ENCODE measurements around the gene UVSSA.

DNA sequence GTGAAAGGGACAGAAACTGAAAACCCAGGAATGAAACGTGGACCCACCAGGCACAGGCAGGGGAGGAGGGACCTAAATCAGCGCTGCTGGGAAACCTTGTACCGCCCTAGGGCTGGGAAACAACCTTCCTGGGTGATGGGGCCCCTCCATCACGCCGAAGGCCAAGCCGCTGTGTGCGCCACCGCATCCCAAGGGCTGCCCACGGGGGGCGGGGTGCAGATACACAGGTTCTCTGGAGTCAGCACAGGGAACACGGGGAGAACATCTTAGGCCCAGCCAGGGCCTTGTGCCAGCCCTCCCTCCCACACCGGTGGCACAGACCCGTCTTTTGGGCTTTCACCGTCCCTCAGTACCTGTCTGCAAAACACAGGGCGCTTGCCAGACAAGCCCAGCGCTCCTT lies 13.0 kb downstream of the UVSSA start:
- TF ChIP-seq EZH2 (IDR thresholded peaks at IDR 0.05; ENCODE audit: insufficient read depth, poor library complexity, severe bottlenecking) (no peak), EZH2phosphoT487 (IDR thresholded peaks at IDR 0.05; ENCODE audit: insufficient read depth, low read depth) (no peak)
